ENCODE measurements around the gene TOMM7.
"Not testable (repeated sequence)": the region's sequence is repeated elsewhere in the genome, so short reads cannot be mapped to it uniquely, and the experiment has no call there.

The TOMM7 gene

DNA sequence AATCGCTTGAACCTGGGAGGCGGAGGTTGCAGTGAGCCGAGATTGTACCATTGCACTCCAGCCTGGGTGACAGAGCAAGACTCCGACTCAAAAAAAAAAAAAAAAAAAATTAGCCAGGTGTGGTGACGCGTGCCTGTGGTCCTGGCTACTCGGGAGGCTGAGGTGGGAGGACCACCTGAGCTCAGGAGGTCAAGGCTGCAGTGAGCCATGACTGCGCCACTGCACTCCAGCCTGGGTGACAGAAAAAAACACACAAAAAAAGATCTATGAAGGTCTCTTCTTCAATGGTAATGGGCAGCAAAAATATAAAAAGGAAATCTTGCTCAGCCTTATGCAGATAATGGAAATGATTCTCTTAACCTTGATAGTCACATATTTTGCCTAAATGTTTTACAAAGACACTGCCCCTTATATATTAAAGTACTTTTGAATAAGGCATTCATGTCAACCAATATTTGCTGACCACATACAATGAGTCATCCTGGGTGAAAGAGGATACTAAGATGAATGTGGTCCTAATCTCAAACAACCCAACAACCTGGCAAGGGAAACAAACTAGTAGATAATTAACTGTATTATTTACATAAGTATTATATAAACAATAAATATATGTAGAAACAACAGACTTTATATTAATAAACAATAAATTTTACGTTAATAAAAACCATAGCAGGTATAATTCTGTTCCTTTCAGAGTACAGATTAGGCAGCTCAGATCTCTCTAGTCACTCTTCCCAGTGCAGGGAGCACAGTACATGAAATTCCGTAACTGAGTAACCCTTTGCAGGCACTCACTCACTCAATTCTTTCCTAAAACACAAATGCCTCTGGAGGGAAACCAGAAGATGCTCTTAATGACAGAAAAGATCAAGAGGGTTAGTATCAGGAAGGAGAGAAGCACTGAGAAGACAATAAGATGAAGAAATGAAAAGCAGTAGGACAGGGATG lies 8.1 kb downstream of the TOMM7 start:
- DNase-seq, result no peak

DNA sequence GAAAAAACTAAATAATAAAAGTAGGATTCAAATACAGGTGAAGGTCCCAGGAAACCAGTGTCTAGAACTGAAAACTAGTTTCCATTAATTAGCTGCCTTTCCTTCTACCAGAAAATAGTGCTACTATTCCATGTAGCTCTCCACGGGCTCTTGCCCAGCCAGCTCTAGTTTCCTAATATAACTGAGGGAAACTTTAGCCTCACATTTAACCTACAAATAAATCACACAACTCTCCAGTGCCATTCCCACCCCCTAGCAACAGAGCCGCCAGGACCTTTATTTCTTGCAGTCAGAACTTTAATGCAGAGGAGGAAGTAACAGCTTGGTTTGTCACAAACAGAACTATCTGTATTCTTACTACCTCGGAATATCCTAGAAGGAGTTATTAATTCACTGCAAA lies 10.3 kb downstream of the TOMM7 start:
- DNase-seq, result no peak

- no peak for DNase-seq
Observed at GRCh38 chr7:22811746-22812280, 10.8 kb downstream of the TOMM7 start.

DNA sequence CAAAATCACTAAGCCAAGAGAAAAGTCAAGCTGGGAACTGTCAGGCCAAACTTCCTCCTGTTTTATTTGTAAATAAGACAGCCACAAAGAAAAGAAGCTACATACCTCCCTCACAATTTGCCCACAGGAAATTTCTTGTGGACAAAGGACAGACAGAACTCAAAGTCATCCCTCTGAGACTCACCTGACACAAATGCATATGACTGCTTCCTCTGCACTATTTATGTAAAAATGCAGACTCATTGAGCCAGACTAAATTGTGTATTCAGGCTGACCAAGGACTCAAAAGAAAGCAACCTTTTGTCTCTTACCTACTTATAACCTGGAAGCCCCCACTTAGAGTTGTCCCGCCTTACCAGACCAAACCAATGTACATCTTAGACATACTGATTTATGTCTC lies 11.8 kb downstream of the TOMM7 start:
- no peak for DNase-seq

GRCh38 chr7:22809902-22810642 lies 12.6 kb downstream of the TOMM7 start:
- DNase-seq, result no peak

- no peak for DNase-seq
Observed at GRCh38 chr7:22808140-22808539, 14.5 kb downstream of the TOMM7 start.

DNA sequence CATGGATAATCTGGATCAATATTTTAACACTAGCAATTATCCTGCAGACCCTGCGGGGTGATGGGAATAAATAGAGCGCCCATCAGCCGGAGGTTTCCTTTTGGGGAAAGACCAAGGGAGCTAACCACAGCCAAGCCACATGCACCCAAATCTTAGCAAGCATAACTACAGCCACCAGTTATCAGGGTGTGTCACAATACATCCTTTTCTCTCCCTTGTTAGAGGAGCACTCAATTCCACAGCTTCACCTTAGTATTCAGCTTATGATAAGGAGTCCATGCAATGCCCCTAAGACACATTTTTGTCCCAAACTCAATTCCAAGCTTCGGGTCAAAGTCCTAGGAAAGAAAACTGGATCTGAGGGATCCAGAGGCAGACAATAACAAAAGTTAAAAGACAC lies 15.9 kb downstream of the TOMM7 start:
- no peak for DNase-seq

DNA sequence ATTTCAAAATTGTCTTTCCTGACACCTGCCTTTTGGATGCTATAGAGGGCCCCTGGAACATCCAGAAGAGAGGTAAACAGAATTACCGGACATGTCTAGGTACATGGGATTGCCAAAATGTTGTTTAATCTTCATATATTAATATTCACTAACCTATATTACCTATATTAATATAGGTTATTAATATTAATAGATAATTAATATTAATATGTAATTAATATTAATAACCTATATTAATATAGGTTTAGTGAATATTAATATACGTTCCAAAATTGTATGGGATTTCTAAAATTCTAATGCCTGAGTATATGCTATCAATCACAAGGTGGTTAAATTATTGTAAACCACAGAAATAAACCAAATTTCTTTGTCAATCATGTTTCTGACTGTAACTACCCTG lies 17.4 kb downstream of the TOMM7 start:
- no peak for DNase-seq

- DNase-seq, result not testable (repeated sequence)
Observed at GRCh38 chr7:22802831-22803230, 19.8 kb downstream of the TOMM7 start.

GRCh38 chr7:22802426-22802825 lies 20.2 kb downstream of the TOMM7 start:
- no peak for DNase-seq

DNA sequence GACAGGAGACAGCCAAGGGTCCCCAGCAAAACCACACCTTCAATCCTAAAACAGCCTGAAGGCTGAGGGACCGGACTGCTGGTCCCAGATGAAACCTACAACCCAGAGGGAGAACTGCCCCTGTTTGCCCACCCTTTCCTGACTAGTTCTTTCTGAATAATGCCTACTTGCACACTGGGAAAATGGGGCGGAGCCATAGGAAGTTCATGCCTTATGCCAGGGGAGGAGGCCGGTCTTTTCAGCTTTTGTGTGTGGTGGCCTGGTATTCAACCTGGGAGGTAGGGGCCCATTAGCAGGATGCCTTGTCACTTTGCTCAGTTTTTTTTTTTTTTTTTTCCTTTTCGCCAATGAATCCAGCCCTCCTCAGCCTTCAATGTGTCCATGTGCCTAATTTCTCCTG lies 20.7 kb downstream of the TOMM7 start:
- no peak for DNase-seq

DNA sequence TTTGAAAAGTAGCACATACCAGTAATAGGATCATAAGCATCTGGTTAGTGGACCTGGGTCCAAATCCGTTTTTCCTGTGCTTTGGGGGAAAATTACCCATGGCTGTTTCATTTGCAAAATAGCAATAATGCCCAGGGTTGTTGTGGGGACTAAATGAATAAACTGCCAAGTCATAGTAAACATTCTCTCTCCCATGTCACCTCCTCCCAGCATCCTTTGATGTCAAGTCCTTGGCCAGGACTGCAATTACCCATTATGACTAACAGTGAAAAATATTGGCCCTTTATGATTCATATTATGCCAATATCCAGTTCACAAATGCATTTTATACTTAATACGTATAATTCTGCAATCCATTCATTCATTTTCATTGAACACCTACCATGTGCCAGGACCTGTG lies 23.0 kb downstream of the TOMM7 start:
- no peak for DNase-seq

DNA sequence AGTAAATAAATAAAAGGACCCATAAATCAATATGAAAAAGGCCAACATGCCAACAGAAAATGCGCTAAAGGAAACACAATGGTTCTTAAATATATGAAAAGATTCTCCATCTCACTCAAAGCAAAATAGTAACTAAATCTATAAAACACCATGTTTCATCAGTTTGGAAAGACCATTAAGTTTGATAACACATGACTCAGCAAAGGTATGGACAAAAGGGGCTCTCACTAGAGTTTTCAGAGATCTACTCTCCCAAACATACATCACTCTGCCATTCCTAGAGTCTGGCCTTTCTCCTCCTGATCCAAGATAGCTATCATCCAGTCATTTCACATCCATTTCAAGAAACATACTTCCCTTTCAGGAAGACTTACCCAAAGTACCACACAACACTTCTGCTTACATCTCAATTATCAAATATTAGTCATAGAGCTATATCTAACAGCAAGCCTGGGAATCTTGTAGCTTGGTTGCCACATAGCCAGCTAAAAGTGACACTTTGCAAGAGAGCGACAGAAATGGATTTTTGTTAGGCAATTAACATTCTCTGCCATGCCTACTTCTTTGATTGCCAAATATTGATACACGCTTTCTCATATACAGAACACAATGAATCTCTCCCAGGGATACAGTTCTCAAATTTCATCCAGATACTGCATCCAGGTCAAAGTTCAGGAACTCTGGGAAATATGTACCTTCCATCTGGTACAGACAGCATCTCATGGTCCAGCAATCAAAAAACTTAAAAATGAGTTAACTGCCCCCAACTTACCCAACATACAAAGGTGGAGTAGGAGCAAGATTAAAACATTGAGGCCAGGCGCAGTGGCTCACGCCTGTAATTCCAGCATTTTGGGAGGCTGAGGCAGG lies 28.8 kb downstream of the TOMM7 start:
- no peak for DNase-seq

- no peak for DNase-seq
Observed at GRCh38 chr7:22791204-22792158, 31.2 kb downstream of the TOMM7 start.

GRCh38 chr7:22790640-22791039 lies 32.0 kb downstream of the TOMM7 start:
- not testable (repeated sequence) for DNase-seq

GRCh38 chr7:22787951-22788350 lies 34.7 kb downstream of the TOMM7 start:
- DNase-seq, result no peak

DNA sequence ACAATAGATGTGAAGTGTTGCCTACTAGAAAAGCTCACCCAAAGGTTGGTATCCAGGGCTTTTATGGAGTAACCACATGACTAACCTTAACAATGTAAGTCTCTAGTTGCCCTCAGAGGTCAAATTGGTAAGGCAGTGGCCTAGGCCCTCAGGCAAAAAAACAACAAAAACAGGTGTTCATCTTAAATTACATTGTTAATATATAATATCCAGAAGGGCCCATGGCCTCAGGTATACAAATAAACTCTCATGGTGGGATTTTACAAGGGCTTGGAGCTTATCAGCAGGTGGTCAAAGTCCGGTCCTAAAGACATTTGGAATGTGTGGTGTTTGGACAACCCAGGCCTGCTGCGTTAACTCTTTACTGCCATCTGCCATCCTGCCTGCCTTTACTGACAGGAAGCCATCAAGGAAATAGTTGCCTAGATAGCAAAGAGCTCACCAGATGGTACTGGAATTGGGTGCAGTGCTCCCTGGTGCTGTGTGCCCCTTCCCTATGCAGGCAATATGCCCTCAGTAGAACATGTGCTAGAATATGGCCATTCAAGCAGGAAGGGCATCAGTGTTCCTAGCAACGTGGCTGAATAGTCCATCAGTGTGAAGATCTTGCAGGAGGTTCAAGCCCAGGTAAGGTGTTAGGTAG lies 36.2 kb downstream of the TOMM7 start:
- no peak for DNase-seq

- DNase-seq, result no peak
Observed at GRCh38 chr7:22784346-22784745, 38.3 kb downstream of the TOMM7 start.

- DNase-seq, result no peak
Observed at GRCh38 chr7:22783421-22783820, 39.2 kb downstream of the TOMM7 start.

- DNase-seq, result peak; percentile 86 to 93
Observed at GRCh38 chr7:22782616-22783232, 39.9 kb downstream of the TOMM7 start.

Measured in Kasumi-1 (cell line).